RKO (cell line): ENCODE results near the gene TTC39B.

Experiments used
- DNase-seq: peaks from one replicate; pipeline ENCODE4 v3.0.0-alpha.2; 2016; ENCODE audit warnings: low spot score

Gene TTC39B

DNA sequence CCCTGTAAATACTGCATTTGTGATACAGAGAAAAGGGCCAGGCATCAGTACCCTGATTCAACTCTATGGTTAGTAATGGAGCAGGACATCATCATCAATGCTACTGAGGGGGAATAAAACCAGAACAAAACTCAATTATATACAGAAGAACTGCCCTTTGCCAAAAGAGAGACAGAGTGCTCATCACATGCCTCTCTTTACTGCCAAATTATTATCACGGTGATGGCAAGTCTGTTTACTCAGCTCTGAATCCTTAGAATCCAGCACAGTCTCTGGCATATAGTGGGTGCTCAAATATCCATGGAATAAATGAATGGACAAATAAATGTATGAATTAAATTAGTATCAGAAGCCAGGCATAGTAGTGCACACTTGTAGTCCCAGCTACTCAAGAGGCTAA lies 130.2 kb downstream of the TTC39B start:
- no peak for DNase-seq

GRCh38 chr9:15163931-15164330 lies 143.1 kb downstream of the TTC39B start:
- no peak for DNase-seq

DNA sequence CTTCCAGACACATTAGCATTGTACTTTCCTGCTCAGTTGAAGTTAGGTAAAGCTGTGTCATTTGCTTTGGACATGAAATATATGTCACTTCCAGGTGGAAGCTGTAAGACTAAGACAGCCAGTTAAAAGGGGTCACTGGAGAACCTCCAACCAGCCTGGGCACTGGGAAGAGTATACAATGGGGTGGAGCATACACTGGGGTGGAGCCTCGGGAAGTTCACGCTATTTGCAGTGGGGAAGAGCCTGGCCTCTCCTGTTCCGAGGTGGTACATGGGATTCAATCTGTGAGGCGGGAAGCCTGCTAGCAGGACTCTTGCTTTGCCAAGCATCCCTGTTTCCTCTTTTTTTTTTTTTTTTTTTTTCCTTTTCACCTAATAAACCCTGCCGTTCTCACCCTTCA lies 145.3 kb downstream of the TTC39B start:
- DNase-seq, result no peak

DNA sequence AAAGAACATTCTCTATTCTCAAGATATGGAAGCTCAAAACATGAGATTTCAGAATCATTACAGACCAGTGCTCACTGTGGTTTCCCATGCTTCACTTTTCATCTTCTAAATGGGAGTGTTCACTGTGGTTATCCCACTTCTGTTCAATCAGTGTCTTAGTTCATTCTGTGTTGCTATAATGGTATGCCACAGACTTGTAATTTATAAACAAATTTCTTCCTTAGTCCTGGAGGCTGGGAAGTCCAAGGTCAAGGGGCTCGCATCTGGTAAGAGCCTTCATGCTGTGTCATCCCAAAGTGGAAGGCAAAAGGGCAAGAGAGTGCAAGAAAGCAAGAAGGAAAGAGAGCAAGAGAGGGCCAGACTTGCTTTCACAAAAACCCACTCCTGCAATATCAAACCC lies 146.3 kb downstream of the TTC39B start:
- DNase-seq, result no peak

- DNase-seq, result no peak
Observed at GRCh38 chr9:15158064-15158463, 149.0 kb downstream of the TTC39B start.

GRCh38 chr9:15157381-15157780 lies 149.6 kb downstream of the TTC39B start:
- DNase-seq, result no peak

DNA sequence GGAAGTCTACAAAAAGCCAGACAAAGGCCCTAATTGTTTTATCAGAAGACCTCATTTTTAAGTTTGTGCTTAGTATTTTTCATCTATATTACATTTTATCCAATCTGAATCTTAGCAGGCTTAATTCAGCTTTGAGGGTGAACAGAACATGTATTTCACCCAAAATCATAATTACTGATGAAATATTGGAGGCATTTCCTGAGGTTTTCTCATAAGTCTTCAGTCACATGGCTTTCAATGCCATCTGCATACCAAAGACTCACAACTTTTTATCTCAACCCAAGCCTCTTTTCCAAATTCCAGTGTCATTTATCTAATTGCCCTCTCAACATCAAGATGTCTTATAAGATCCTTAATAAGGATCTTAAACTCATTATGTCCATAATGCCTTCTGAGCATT lies 150.8 kb downstream of the TTC39B start:
- no peak for DNase-seq

GRCh38 chr9:15155826-15156225 lies 151.2 kb downstream of the TTC39B start:
- DNase-seq, result no peak

- DNase-seq, result no peak
Observed at GRCh38 chr9:15155323-15155722, 151.7 kb downstream of the TTC39B start.

GRCh38 chr9:15154677-15155076 lies 152.3 kb downstream of the TTC39B start:
- DNase-seq, result no peak

GRCh38 chr9:15153961-15154360 lies 153.1 kb downstream of the TTC39B start:
- DNase-seq, result no peak

- DNase-seq, result no peak
Observed at GRCh38 chr9:15150939-15151338, 156.1 kb downstream of the TTC39B start.

GRCh38 chr9:15149450-15149849 lies 157.6 kb downstream of the TTC39B start:
- DNase-seq, result no peak

DNA sequence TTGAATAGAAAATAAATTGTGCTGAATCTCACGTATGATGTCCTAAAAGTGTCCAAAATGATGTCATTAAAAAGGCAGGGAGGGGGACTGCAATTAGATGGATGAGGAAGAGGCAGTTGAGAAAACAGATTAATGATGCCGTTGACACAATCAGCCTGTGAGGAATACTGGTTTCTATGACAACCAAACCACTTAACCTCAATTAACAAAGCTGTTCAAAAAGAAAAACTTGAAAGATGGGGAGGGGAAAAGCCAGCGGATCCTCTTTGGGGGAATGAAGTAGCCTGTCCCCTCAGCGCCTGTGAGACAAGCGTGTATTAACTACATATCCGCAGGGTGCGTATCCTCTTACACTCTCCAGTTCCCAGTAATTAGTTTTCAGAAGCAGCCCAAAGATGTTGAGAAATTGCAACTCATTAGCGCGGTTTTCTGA lies 160.7 kb downstream of the TTC39B start:
- DNase-seq, result no peak

GRCh38 chr9:15144622-15145061 lies 162.4 kb downstream of the TTC39B start:
- peak; percentile 78 for DNase-seq

DNA sequence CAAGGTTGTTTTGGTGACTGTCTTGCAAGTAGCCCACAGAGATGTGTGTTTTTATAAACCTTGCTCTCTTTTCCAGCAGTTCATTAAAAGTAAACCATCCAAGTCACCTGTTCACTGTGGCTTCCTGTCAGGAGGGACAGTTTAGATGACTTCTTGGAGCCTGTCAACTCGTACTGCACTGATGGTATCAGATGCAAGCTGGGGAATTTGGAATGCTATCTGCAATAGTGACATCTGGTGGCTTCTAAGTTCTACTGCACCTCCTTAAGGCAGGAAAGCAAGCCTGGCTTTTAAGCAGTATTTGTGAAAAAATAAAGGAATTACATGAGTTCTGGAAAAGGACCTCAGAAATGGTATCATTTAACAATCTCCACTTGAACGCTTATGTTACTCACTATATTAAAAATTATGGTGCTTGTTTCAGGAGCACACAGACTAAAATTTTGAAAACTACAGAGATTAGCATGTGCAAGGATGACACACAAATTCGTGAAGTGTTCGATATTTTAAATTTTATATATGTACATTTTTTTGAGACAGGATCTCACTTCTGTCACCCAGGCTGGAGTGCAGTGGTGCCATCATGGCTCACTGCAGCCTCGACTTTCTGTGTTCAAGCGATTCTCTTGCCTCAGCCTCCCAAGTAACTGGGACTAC lies 164.0 kb downstream of the TTC39B start:
- peak; percentile 75 for DNase-seq

DNA sequence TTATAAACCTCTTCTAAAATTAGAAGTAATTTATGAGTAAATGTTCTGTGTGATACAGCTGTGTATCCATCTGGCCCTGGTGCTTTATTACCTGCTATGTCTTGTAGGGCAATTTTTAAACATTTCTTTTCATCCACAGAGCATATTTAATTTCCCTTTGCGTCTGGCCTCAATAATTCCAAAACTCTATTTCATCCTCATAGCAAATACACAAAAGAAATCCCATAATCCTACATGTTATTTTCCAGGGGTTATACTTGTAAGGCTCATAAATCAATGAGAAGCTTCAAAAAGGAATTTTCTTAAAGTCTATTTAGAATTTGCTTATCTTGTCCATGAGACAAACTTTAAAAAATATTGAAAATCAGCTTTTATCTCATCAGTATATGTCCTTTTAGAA lies 167.0 kb downstream of the TTC39B start:
- no peak for DNase-seq

DNA sequence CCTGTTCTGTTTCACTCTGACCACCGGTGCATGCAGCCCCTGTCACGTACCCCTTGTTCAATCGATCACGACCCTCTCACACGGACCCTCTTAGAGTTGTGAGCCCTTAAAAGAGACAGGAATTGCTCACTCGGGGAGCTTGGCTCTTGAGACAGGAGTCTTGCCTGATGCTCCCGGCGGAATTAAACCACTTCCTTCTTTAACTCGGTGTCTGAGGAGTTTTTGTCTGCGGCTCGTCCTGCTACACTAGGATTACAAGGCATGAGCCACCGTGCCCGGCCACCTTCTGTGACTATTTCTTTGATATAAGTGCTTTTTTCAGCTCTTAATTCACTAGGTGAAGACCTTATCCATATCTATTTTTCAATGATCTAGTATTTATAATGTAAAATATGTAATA lies 167.5 kb downstream of the TTC39B start:
- DNase-seq, result no peak

DNA sequence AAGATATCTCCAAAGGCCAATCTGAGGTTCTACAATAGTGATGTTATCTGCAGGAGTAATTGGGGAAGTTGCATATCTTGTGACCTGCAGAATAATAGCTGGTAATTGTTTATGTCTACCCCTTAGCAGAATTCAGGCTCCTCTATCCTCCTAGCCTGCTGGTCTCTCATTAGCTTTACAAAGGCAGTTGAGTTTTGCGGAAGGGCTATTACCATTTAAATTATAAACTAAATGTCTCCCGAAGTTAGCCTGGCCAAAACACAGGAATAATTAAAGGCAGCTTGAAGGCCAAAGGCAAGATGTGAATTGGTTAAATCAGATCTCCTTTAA lies 168.7 kb downstream of the TTC39B start:
- no peak for DNase-seq

GRCh38 chr9:15137658-15138356 lies 169.2 kb downstream of the TTC39B start:
- DNase-seq, result no peak

DNA sequence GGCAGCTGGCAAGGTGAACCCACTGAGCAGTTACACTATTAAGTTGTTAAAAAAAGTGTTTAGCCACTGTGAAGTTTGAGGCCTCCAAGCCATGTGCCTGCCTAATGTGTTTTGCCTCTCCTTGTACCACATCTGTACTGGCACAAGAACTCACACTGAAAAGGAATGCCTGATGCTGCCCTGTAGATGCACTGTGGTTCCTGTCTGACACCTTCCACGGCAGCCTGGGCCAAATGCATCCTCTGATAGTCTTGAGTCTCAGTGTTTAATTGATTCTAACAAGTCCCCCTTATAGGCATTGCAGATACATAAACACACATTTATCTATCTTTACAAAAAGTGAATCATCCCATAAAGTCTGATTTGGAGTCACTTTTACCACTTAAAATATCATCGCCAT lies 169.9 kb downstream of the TTC39B start:
- DNase-seq, result no peak

DNA sequence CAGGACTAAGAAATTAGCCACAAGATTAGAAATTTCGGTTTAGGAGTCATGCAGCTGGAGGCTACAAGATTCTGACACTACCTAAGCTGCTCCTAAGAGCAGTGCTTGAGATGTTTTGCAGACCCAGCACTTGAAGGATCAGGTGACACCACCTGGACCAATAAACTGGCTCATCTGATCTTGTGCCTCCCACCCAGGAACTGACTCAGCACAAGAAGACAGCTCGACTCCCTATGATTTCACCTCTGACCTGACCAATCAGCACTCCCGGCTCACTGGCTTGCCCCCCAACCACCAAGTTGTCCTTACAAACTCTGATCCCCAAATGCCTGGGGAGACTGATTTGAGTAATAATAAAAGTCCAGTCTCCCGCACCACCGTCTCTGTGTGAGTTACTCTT lies 170.4 kb downstream of the TTC39B start:
- DNase-seq, result peak; percentile 56

DNA sequence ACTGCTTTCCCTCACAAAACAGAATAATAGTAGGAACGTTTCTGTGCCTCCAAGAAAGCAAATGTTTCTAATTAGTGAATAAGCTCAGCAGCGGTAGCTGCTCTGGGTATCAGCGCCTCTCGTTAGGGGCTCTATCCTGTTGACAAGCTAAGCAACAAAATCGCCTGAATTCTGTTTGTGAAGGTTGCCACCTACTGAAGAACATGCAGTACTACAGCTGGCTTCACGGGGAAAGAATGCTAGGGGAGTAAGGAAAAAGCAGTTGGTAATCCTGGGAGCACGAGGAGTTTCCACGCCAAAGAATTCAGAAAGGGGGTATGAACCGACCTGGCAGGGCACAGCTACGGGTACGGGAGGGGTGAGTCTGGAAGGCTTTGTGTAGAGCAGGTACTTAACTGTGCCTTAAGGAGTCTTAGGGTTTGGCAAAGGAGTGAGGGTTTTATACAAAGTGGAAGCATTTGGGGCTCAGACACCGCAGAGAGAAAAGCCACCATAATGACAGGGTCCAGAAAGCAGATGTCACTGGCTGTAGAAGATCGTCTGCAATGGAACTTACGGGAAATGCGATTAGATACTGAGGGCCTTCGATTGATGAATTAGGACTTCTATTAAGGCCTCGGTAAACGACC lies 171.7 kb downstream of the TTC39B start:
- peak; percentile 80 for DNase-seq

GRCh38 chr9:15133488-15133887 lies 173.5 kb downstream of the TTC39B start:
- DNase-seq, result no peak
